Measurements from ENCODE around the gene XKRX.

GRCh38 chrX:100969408-100969807 lies 40.7 kb upstream of the XKRX start, which contains the start of gene ARL13A:
- TF ChIP-seq, protein P1, sequence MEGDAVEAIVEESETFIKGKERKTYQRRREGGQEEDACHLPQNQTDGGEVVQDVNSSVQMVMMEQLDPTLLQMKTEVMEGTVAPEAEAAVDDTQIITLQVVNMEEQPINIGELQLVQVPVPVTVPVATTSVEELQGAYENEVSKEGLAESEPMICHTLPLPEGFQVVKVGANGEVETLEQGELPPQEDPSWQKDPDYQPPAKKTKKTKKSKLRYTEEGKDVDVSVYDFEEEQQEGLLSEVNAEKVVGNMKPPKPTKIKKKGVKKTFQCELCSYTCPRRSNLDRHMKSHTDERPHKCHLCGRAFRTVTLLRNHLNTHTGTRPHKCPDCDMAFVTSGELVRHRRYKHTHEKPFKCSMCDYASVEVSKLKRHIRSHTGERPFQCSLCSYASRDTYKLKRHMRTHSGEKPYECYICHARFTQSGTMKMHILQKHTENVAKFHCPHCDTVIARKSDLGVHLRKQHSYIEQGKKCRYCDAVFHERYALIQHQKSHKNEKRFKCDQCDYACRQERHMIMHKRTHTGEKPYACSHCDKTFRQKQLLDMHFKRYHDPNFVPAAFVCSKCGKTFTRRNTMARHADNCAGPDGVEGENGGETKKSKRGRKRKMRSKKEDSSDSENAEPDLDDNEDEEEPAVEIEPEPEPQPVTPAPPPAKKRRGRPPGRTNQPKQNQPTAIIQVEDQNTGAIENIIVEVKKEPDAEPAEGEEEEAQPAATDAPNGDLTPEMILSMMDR (IDR thresholded peaks at IDR 0.05; ENCODE audit: insufficient read depth, low read depth, low read length): no peak
- no peak for TF ChIP-seq EZH2 (IDR thresholded peaks at IDR 0.05; ENCODE audit: insufficient read depth, low read length)

Data from astrocyte (in vitro differentiated cells and primary cell).